GM12874 (cell line): ENCODE results near the gene MDFIC2.

Source experiments
- TF ChIP-seq, protein P1 (sequence below): IDR thresholded peaks from 2 replicates; pipeline ENCODE4 v1.5.1; 2011; ENCODE audit warnings: low read depth, mild to moderate bottlenecking, control low read depth, low read length, moderate library complexity; ENCODE audit not compliant: insufficient read depth

Gene MDFIC2

DNA sequence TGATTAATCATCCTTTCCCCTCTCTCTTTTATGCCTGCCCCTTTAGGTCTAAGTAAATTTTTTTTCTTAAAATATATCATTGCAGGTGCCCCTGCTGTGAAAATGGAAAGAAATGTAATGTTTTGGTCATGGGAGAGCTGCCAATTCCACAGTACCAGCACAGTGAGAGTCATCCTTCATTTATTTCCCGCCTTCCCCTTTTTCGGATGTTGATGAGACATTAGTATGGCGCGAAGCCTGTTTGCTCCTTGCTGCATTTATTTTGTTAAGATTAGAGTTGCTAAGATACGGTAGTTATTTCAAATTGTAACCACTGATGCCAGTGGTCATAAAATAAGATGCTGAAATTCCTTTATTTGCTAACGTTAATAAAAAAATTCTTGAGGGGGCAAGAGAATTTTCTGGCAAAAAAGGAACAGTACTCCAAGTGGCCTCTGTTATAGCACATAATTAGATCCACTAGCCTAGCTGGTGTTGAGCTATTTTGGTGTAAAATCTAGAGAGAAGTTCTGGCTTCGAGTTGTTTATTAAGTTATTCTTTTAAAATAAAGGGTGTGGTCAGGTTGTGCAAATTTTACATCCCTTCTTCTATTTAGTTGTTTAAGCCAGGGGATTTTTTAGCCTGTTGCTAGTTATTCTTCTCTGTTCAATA, 62.8 kb downstream of the MDFIC2 start:
- TF ChIP-seq, protein P1, sequence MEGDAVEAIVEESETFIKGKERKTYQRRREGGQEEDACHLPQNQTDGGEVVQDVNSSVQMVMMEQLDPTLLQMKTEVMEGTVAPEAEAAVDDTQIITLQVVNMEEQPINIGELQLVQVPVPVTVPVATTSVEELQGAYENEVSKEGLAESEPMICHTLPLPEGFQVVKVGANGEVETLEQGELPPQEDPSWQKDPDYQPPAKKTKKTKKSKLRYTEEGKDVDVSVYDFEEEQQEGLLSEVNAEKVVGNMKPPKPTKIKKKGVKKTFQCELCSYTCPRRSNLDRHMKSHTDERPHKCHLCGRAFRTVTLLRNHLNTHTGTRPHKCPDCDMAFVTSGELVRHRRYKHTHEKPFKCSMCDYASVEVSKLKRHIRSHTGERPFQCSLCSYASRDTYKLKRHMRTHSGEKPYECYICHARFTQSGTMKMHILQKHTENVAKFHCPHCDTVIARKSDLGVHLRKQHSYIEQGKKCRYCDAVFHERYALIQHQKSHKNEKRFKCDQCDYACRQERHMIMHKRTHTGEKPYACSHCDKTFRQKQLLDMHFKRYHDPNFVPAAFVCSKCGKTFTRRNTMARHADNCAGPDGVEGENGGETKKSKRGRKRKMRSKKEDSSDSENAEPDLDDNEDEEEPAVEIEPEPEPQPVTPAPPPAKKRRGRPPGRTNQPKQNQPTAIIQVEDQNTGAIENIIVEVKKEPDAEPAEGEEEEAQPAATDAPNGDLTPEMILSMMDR: no peak

DNA sequence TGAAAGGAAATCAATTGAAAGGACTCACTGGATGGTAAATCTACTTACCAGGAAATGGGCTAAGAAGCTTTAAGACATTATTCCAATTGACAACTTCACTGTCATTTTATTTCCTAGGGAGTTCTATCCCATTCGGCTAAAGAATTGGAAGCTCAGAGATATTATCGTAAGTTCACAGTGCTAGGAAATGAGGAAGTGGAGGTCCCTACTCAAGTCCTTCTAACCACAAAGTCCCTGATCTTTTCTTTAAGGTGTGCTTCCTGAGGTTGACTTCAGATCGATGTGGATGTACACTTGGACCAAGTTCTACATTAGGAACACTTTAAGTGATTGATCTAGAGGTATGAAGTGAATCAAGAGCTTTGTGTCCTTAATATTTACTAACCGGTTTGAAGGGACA, 63.6 kb downstream of the MDFIC2 start:
- TF ChIP-seq, protein P1: no peak

DNA sequence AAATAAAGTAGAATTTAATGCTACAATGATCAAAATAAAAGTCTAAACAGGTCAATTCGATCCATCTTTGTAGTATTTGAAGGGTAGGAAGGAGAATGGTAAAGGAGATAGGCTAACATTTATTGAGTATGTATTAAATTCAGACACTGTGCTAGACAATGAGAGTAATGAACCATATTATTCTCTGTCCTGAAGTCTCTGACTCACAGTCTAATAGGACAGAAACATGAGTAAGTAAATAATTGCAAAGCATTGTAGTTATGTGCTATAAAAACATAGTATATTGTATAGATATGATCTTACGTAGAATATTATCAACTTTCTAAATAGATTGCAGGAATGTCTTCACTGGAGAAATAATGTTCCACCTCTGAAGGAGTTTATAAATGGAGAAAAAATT, 64.5 kb downstream of the MDFIC2 start:
- TF ChIP-seq, protein P1: no peak

DNA sequence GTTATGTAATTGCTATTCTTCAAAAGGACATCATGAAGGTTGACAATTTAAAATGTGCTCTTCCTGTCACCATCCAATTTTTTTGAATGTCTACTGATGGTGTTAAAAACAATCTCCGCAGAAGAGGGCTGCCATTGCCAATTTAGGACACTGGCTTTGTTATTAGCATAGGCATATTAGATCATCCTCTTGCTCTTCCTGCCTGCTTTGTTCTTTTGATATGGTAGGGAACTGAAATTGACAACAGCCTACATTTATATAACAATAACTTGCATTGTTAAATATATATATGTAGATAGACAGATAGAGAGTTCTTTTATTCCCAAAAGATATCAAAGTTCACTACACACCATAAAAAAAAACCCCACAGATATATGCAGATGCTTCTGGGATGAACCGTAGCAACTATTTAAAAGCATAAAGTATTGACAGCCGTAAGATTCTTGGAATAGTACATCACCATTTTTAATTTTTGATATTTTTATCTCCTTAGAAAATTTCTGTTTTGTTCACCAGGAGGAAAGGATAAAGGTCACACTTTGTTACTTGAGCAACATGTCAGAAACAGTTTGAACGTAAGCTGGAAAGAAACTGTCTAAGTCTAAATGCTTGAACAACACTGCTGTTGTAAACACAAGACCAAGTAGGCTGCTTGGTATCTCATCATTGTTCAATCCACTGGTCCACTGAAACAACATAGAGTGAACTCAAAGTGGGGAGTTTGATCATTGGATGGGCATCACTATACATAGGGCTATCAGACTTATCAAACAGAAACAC, 66.5 kb downstream of the MDFIC2 start:
- TF ChIP-seq, protein P1: no peak

DNA sequence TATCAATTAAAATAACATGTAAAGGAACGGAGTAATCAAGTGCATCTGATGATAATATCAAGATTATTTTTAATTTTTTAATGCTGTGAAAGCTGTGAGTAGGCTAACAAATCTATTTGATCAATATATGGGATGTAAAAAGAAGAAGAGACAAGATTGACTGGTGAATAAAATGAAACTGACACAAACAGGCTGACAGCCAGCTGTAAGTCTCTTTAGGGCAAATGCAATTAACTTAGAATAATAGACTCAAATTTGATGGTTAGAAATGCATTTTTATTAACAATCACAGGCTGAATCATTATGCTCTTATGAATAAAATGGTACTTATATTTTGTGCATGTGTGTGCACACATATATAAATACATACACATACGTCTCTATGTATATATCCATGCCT, 68.0 kb downstream of the MDFIC2 start:
- TF ChIP-seq, protein P1: no peak

DNA sequence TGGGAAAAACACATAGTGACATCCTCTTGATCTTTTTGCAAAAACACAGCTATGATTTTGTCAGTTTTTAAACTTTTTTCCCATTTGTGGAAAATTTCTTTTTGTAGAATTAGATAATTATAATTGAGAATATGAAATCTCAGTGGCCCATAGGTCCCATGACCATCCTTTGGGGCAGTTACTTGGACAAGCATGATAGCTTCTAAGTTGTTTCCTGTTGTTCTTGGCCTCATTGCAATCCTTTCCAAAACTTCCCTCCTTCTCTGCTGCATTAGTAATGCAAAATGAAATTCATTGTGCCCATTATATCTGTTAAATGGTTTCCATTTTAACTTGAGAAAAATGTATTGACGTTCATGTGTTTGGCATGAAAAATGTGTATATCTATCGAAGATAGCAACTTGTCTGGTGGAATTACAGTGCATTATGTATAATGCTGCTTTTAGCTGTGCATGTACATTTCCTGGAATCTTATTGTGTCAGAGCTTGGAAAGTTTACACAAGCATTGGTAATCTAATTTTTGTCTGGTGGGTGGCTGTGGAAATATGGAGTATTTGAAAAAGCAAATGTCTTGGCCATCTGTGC, 70.0 kb downstream of the MDFIC2 start:
- TF ChIP-seq, protein P1: no peak

DNA sequence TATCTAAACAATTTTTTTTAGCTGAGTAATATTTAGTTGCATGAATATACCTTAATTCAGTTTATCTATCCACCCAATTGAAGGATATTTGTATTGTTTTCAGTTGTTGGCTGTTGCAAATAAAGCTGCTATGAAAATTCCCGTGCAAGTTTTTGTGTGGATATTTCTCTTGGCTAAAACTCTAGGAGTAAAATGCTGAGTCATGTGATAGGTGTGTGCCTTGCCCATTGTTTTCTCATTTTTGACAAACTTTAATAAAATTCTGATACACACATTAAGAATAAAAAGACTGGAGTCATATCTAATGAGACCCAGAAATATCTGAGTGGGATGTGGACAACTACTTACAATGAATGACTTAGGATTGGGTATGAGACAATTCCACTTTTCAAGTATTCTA, 78.6 kb downstream of the MDFIC2 start:
- TF ChIP-seq, protein P1: no peak
